ENCODE measurements around the gene MALRD1.

Gene MALRD1

DNA sequence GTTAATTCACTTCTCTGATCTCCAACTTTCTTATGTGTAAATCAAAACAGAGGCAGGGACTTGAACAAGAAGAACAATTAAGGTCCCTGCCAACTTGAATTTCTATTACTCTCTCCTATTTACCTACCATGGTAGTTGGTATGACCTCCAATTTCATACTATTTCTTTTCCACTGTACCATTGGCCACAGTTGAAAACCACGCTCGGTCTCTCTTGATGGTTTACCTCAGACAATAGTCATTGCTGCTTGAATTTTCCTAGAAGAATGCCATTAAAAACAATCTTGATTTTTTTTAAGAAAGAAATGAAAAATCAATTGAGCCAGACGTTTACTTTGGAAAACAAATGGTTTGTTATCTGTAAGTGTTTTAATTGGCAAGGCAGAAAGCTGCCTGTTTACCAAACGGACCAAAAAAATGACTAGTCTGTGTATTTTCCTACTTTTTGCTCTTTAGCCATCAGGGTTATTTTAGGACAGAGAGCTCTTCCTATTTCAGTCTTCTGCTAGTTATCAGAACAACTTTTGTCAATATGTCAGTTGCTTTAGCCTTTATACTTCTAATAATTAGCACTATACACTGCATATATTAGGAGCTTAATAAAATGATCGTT is 610.1 kb downstream of the MALRD1 start:
- no peak for DNase-seq

DNA sequence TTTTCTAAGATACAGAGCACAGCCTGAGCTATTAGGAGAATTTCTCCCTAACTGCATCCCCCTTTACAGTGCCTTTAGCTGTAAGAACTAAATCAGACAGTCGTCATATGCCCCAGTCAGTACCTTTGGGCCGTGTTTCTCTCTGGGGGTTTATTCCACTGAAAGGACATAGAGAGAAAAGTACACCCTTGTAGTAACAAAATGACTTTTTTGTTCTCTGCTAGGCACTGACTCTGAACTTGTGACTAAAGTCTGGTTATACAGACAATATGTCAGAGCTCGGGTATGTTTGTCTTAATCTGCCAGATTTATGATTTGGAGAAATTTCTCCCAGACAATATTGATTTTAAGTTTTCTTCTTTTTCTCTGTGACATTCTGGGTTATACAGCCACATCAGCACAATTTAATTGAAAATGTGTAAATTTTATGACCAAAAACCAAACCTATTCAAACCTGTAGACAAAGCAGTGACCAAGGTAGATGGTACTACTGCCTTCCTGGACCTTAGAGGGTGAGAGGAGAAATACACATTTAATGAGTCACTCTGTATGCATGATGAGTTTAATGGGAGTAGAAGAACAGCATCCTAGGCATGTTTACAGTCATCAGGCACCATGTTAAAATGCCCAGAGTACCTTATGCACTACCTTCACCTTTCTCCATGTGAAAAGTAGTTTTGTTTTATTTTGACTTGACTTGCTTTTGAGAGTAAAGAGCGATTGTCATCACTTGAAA is 611.5 kb downstream of the MALRD1 start:
- DNase-seq = no peak

DNA sequence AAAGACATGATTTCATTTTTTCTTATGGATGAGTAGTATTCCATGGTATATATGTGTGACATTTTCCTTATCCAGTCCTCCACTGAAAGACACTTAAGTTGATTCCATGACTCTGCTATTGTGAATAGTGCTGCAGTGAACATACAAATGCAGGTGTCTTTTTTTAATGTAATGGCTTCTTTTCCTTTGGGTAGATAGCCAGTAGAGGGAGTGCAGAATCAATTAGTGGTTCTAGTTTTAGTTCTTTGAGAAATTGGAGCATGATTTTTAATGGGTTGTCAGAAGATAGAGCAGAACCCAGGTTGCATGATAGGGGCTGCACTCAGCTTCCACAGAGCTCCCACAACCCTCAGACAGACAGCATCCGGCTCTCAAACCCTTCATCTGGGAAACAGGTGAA is 614.7 kb downstream of the MALRD1 start:
- DNase-seq = no peak

DNA sequence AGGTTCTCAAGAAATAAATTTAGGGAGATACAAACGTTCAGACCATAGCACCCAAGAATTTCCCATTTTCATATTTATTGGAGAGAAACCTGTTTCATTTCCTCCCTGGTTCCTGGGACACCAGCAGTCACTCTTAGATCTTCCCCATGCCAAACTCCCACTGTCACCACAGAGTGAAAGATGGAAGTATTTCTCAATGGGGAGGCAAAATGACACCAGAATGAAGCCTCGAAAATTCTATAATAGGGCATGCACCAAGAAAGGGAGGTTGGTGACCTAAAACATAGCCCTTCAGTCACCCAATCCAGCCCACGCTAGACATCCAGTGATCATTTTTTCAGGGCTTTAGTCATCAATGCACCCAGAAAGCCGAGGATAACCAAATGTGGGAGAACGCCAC is 619.5 kb downstream of the MALRD1 start:
- DNase-seq = no peak

DNA sequence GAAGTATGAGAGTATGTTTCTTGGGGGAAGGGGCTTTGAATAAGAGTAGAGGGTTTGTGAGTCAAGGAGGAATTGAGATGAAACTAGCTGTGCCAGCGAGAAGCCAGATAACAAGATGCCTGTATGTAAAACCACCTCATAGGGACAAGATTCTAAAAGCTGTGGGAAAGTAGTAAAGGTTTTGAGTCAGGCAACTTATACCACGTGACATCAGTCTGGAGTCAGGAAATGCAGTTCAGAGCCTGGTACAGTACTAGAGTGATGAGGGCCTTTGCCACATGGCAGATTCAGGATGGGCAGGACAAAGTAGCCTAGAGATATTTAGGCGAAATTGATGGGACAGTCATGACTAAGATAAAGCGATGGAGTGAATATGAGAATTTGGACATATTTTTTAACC is 627.5 kb downstream of the MALRD1 start:
- no peak for DNase-seq

DNA sequence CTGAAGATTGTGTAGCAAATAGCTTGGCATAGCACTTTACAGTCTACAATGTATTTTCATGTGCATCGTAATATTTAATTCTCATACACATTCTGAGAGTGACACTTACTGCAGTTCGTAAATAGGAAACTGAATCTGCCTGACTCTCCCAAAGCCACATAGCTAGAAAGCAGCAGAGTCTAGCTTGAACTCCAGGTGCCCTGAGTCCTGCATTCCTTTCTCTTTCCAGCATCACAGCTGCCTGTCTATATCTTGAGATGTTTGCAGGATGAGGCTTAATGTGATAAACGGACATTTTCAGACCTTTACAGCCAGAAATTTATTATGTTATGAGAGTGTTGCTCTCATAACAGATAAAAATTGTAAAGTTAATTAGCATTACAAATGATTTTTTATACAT is 634.8 kb downstream of the MALRD1 start:
- no peak for DNase-seq

DNA sequence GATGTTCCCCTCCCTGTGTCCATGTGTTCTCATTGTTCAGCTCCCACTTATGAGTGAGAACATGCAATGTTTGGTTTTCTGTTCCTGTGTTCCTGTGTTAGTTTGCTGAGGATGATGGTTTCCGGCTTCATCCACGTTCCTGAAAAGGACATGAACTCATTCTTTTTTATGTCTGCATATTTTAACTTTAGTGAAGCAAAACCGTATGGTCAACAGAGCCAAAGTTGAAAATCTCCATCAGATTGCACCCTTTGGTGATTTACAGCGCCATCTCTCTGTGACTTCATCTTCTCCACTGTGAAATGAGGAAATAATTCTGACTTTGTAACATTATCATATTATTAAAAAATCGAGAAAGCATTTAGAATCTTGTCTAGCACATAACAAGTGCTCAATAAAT is 635.4 kb downstream of the MALRD1 start:
- DNase-seq = no peak

DNA sequence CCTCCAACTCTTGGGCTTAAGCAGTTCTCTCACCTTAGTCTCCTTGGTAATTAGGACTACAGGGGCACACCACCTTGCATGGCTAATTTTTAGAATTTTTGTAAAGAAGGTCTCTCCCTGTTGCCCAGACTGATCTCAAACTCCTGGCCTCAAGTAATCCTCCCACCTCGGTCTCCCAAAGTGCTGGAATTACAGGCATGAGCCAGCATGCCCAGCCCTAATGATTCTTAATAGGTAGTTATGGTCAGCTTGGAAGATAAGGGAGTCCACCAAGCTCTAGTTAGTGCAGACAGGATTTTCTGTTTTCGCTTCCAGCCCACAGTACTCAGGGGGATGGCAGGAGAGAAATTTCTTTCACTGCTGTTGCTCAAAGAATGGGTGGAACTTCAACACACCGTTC is 639.7 kb downstream of the MALRD1 start:
- no peak for DNase-seq

DNA sequence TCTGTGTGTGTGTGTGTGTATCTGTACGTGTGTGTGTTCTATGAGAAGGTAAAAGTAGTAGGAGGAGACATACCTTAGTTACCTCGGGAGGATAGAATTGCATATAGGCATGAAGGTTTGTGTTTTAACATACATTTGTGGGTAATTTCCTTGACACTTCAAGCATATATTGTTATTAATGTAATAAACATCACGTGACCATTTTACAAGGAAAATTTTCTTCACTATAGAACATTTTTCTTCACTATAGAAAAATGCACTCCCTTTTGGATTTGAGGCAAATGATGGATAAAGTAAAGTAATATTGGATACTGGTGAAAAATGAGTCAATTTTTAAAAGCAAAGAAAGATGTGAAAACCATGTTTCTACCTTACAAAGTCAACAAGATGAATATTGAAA is 640.6 kb downstream of the MALRD1 start:
- no peak for DNase-seq

DNA sequence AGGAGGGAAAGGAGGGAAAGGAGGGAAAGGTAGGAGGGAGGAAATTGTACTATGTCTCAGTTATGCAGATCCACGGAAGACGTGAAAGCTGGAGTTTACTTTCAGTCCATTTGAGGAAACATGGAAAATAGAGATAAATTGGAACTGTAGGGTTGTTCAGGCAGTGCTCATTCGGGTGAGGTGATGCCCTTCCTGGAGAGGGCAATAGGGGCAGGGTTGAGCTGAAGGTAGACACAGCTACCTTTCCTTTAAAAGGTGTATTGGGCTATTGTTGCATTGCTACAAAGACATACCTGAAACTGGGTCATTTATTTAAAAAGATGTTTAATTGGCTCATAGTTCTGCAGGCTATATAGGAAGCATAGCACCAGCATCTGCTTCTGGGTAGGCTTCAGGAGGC is 650.7 kb downstream of the MALRD1 start:
- no peak for DNase-seq

DNA sequence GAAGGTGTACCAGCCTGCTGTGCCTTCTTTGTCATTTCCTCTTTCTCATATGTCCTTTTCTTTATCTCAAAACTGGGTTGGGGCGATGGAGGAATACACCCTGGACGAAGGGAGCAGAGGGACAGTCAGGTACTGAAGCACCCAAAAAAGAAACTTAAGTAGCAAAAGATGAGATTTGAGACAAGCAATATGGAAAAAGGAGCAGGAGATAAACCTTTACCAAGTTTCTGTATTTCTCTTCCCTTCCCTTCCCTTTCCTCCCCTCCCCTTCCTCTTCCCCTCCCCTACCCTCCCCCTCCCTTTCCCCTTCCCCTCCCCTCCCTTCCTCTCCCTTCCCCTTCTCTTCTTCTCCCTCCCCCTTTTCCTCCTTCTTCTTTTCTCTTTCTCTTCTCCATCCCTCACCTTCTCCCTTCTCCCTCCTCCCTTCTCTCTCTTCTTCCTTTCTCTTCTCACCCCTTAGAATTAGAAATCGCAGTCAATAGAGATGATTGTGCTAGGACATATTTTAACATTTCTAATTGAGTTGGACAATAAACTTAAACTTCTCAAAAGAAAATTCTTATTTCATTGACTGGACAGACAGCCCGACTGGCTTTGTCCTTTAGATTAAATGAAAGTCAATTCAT is 652.9 kb downstream of the MALRD1 start:
- DNase-seq = no peak

DNA sequence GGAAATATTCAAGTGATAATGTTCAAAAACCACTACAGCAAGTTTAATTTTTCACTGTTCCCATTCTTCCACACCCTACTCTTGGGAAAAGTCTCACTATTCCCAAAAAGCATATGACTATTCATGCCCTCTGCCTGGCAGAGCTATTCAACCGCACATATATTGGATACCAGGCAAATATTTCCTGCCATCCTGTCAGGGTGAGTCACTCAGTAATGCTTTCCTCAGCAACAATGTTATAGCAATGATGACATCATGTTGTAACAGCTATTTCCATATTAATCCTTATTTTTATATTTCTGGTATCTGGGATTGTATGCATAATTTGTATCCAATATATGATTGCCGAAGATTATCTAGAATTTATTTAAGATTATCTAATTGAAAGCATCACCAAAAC is 653.6 kb downstream of the MALRD1 start:
- DNase-seq = no peak

DNA sequence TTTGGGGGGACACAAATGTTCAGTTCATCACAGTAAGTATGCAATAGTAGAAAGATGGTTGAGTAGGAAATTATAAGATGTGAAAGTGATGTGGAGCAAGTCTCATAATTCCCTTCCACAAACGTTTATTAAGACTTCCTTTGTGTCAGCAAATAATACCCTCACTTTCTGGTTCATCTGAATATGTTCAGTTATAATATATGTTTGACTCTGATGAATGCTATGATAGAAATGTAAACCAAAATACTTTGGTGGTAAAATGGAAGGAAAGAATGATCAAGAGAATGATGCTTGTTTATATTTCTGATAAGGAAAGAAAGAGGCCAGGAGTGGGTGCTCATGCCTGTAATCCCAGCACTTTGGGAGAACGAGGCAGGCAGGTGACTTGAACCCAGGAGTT is 655.9 kb downstream of the MALRD1 start:
- DNase-seq = no peak

DNA sequence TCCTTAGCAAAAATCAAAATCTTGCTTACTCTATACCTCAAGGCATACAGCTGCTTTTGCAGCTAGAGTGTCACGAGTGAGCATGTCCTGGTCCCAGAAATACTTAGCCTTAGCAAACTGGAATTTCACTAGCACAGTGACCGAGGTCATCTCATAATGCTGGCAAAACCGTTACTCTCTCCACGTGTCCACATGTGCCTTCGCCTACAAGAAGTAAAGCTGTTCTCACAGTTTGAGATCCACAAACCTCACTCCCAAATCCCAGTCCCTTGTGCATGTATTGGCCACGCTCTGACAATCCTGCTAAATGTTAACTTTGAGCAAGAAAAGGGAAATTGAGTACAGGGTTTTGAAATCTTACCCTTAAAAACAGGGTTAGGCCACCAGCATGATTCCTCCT is 656.6 kb downstream of the MALRD1 start:
- no peak for DNase-seq

DNA sequence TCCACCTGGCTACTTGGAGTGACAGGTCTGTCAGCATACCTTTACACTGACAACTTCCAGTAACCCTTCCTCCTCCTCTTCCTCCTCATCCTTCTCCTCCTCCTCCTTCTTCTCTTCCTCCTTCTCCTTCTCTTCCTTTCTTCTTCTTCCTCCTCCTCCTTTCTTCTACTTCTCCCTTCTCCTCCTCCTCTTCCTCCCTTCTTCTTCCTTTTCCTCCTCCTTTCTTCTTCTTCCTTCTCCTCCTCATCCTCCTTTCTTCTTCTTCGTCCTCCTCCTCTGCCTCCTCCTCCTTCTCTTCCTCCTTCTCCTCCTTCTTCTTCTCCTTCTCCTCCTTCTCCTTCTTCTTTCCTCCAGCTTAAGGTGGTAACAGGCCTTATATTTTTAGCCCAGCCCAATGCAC is 658.3 kb downstream of the MALRD1 start:
- no peak for DNase-seq

DNA sequence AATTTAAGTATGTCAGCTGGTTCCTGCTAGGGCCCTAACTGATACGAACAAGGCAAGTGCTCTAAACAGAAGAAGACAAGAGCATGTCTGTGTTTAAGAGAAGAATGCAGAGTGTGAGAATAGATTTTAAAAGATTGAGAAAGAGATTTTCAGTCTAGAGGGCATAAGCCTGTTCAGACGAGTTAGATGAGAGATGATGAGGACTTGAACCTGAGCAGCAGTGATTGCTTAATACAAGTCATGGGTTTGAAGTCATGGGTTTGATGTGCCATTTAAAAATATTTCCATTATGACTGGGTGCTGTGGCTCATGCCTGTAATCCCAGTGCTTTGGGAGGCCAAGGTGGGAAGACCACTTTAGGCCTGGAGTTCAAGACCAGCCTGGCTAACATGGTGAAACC is 658.8 kb downstream of the MALRD1 start:
- DNase-seq = no peak

DNA sequence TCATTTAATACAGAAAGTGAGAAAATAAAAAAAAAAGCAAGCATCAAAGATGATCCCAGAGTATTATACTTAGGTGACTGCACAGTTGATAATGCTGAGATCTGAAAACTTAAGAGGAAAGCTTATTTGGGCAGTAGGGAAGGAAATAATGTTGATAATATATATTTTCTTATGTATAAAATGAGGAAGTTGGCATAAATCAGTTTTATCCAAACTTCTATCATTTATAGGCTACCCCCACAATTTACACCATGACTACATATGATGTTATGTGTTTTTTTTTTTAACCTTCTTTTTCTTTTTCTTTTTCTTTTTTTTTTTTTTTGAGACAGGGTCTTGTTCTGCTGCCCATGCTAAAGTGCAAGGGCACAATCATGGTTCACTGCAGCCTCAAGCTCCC is 659.4 kb downstream of the MALRD1 start:
- no peak for DNase-seq

DNA sequence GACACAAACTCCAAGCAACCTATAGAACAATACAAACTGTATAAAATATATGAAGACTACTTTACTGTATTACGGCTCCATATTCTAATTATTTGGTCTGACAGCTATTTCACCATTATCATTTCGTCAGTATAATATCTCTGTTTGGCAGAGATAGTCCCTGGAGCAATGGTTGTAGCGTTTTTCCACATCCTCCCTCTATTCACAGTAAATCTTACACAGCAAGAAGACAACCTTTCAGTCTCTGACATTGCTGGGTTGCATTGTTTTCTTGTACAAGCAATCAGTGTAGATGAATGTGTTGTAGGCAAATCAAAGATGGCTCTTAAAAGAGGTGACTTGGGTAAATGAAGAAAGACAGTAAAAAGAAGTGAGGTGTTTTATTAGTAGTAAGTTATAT is 662.0 kb downstream of the MALRD1 start:
- no peak for DNase-seq

DNA sequence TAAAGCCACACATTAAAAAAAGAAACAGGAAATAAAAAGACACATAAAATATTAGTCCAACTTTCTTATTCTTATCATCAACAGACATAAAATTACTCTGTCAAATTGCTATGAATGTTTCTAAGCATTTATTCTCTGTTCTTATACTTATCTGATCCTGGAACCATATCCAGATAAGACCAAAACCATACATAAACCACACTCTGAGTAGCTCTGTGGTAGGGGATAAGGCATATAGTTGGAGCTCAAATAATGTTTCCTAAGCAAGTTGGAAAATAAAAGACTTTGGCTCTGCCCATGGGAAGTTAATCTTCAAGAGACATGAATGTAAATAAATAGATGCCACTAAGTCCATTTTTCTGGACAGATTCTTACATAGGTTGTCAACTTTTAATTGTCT is 664.6 kb downstream of the MALRD1 start:
- DNase-seq = no peak

DNA sequence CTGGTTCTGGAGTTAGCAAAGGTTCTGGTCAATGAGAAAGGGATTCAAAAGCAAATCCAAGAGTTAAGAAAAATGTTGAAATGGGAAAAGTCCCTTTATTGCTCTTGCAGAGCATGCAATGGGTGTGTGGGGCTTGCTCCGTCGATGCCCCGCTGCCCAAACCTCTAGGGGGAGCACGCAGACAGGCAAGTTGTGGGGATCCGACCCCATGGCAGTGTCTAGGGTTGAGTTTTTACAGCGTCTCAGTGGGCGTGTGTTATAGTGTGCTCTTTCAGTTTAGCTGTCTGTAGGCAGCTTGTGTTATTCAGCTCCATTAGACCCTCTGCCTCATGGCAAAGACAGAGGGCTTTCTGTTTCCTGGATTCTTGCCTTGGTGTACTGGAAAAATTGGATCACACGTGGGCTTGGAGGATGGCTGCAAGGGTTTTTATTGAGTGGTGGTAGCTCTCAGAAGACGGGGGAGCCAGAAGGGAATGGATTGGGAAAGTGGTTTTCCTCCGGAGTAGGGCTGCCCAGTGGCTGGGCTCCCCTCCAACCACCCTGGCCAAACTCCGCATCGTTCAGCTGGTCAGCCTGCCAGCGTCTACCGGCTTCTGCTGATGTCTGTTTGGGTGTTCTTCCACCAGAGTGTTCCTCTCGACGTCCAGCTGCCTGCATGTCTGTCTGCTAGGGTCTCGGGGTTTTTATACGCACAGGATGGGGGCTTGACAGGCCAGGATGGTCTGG is 665.4 kb downstream of the MALRD1 start:
- DNase-seq = no peak

DNA sequence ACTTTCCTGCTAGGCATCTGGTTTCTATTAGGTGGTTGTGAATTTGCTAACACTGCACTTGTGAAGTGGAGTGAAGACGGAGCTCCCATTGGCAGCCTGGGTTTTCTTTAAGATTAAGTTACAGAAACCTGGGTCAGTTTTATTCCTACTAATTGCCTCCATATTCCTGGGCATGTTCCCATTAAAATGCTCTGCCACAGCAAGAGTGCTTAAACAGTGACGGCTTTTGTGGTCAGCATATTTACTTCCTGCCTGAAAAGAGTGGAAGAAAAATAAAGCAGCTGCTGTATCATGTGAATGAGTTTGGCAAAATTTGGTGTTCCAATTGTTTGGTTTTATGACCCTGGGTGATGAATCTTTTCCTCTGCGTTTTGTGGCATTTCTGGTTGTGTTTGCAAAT is 670.7 kb downstream of the MALRD1 start:
- DNase-seq = no peak

DNA sequence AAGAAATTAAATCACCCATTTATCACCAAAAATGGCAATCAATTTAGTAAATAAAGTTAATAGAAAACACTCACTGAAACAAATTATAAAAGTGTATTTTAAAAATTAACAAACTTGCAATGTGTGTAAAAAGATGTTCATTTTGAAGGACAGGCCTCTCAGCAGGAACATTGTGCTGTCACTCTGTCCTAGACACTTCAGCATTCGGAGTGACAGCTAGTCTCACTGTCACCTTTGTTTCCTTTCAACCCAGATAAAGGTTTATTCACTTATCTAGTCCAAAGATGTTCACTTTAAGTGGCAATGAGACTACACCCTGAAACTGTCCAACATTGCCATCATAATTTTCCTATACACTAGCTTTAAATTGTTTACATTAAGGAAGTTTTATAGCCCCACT is 675.7 kb downstream of the MALRD1 start:
- DNase-seq = no peak

DNA sequence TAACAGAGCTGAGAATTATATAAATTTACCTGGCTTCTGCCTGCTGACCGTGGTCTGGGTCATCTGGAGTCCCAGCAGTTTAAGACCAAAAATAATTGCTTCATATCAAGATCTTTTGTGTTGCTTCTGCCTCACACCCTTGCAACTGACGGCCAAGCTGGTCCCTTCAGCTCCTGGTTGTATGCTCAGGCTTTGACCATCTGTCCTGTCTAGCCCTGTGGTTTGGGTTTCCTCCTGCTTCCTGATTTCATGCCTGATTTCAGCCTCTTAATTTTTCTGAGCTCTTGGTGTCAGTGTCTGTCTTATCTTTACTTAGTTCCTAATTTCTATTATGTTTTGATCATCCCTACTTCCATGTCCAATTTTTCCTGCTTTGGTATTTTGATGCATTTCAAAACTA is 679.8 kb downstream of the MALRD1 start:
- no peak for DNase-seq

DNA sequence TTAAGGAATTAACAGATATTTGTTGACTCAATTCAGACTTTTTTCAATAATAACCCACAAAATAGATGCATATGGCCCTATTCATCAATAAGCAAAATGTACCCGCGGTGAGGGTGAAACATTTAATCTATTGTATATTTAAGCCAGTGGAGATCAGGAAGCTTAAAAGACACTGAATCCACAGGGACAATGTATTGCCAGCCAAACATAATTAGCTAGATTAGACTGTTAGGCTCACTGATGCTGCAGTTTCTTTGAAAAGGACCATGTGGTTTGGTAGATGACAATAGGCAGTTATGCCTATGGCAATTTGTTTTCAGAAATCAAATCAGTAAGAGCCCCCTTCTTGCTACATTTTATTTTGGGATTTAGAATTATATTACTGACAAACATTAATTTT is 680.4 kb downstream of the MALRD1 start:
- DNase-seq = no peak

All from activated CD8-positive, alpha-beta memory T cell treated with anti-CD3 and anti-CD28 coated beads for 24 hours (primary cell).